ENCODE results near the gene BRPF3.
"Not testable (repeated sequence)": the region's sequence is repeated elsewhere in the genome, so short reads cannot be mapped to it uniquely, and the experiment has no call there.

Gene BRPF3

DNA sequence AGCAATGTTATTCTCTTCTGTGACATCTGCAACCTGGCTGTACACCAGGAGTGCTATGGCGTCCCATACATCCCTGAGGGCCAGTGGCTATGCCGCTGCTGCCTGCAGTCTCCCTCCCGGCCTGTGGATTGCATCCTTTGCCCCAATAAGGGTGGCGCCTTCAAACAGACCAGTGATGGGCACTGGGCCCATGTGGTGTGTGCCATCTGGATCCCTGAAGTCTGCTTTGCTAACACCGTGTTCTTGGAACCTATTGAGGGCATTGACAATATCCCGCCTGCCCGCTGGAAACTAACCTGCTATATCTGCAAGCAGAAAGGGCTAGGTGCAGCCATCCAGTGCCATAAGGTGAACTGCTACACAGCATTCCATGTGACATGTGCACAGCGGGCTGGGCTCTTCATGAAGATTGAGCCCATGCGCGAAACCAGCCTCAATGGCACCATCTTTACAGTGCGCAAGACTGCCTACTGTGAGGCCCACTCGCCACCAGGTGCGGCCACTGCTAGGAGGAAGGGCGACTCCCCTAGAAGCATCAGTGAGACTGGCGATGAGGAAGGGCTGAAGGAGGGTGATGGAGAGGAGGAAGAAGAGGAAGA lies 4.6 kb downstream of the BRPF3 start:
- no peak for DNase-seq

DNA sequence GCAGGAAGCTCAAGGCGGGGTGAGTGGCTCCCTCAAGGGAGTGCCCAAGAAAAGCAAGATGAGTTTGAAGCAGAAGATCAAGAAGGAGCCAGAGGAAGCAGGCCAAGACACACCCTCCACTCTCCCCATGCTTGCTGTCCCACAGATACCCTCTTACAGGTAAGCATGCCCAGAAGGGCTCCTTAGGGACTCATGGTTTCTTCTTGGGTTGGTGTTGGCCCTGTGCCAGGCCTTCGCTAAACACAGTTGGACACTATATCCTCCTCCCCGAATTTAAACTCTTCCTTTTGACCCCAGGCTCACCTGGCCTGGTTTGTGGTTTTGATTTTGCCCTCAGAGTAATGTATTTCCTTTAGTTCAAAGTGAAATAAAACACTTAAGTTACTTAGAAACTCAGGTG lies 5.1 kb downstream of the BRPF3 start:
- peak; percentile 25 for DNase-seq

DNA sequence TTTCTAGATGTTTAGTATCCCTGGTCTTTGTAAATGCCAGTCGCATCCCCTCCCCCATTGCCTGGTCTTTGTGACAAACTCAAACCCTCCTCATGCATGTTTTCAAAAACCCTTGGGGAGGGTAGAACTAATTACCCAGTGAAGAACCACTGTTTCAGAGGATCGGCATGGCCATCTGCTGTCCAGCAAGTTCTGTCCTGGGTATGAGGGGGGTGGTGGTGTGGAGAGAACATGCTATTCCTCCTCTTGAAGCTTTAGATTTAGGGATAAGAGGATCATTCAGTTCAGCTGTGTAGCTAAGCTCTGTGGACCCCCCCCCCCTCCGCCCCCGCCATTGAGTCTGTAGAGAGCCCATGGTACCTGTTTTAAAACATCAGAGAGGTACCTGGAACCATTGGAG lies 5.6 kb downstream of the BRPF3 start:
- no peak for DNase-seq

- DNase-seq: peak; percentile 73
Observed at GRCh38 chr6:36204068-36204753, 7.7 kb downstream of the BRPF3 start.

GRCh38 chr6:36207155-36207554 lies 10.6 kb downstream of the BRPF3 start:
- DNase-seq: no peak

DNA sequence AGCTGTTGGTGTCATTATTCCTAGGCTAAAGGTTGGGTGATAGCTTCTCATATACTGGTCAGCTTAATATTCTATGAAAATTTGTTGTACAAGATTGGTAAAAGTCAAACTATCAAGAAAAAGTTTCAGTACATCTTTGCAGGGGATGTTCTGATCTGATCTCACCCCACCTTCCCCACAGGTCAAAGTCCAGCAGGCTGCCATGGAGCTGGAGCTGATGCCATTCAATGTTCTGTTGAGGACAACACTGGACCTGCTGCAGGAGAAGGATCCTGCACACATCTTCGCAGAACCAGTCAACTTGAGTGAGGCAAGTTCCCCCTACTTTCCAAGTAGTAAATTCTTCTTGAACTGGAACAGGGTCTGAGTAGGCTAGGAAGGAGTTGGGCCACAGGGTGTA lies 13.1 kb downstream of the BRPF3 start:
- no peak for DNase-seq

DNA sequence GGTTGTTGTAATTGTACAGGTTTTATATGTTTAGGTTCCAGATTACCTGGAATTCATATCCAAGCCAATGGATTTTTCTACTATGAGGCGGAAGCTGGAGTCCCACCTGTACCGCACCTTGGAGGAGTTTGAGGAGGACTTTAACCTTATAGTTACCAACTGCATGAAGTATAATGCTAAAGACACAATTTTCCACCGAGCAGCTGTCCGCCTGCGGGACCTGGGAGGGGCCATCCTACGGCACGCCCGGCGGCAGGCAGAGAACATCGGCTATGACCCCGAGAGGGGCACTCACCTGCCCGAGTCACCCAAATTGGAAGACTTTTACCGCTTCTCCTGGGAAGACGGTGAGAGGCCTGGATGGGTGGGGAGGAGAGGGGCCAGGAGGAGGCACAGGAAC lies 13.6 kb downstream of the BRPF3 start:
- no peak for DNase-seq

DNA sequence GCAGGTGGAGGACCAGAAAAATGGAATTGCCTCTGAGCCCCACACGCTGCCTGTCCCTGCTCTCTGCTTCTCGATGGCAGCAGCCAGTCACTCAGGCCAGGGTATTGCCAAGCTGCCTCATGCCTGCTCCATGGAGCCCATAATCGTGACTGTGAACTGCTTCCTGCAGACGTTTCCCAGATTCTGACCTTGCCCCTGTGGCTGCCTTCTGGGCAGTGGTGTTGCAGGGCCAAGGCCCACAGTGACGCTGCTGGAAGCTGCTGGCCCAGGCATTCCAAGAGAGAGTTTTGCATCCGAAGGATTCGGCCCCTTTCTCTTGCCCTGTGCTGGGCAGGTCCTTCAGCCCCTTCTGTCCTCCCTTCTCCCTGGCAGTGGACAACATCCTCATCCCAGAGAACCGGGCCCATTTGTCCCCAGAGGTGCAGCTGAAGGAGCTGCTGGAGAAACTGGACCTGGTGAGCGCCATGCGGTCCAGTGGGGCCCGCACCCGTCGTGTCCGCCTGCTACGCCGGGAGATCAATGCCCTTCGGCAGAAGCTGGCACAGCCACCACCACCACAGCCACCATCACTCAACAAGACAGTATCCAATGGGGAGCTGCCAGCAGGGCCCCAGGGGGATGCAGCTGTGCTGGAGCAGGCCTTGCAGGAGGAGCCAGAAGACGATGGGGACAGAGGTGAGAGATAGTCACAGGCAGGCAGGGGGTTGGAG lies 14.5 kb downstream of the BRPF3 start:
- DNase-seq: no peak

DNA sequence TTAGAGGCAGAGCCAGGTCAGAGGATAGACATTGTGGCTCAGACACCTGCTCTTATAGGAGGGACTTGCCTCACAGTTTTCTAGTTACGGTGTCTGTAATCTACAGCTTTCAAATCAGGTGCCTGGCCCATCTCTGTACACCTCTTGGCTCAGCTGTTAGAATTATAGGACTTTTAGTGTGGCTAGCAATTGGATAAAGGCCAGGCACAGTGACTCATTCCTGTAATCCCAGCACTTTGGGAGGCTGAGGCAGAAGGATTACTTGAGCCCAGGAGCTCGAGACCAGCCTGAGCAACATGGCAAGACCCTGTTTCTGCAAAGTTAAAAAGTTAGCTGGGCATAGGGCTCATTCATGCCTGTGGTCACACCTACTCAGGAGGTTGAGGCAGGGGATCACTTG lies 20.0 kb downstream of the BRPF3 start:
- no peak for DNase-seq

GRCh38 chr6:36217188-36217587 lies 20.6 kb downstream of the BRPF3 start:
- DNase-seq: no peak

GRCh38 chr6:36217946-36218345 lies 21.4 kb downstream of the BRPF3 start:
- no peak for DNase-seq

DNA sequence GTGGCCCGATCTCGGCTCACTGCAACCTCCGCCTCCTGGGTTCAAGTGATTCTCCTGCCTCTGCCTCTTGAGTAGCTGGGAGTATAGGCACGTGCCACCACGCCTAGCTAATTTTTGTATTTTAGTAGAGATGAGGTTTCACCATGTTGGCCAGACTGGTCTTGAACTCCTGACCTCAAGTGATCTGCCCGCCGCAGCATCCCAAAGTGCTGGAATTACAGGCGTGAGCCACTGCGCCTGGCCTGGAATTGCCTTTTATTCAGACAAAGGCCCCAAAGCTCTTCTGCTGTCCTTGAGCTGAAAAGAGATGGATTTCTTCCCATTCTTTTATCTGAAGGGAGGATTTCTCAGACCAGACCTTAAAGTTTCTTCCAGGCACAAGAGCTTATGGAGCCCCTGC lies 22.0 kb downstream of the BRPF3 start:
- not testable (repeated sequence) for DNase-seq

- DNase-seq: no peak
Observed at GRCh38 chr6:36219081-36219480, 22.5 kb downstream of the BRPF3 start.

DNA sequence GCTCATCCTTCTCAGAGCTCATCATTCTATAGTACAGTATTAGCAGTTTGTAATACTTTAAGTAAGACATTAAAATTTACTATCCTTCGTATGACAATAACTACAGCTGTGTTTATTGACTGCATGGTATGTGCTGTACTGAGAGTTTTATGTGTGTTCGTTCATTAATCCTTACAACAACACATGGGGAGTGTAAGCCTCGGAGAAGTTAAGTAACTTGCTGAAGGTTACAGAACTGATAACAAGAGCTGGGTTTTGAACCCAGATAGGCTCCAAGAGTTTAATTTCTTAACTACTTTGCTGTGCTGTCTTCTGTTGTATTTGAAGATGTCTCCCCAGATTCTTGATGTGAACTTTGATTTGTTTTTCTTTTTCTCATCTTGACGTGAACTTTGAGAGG lies 23.7 kb downstream of the BRPF3 start:
- DNase-seq: no peak

DNA sequence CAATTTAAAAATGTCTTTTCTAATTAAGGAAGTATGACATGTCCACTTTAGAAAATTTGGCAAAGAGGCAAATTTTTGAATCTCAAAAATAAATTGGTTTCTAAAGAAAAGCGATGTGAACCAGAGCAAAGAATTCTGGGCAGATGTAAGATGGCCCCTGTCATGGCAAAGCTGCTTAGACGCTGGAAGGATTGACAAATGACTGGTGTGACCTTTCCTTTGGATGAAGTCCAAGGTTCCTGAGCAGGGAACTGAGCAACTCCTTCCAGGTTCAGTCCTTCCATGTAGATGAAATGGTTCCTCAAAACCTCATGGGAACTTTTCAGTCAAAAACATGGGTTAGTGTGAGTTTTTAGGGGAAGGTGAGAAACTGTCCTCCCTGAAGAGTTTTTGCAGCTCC lies 25.1 kb downstream of the BRPF3 start:
- no peak for DNase-seq

DNA sequence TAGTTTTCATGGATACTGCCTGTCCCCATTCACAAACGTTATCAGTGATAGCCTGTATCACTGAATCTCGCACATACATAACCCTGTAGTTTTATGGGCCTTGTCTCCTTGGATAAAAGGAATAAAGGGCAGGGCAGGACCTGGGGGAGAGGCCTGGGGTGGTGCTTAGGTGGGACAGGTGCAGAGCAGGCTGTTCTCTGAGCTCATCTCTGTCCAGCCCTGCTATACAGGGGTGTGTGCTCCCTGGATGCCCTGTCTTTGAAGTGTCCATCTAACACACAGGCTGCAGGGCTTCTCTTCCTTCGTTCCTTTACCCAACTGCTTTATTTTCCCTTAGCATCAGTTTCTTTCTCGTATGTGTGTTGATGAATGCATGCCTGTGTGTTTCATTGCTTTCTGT lies 26.4 kb downstream of the BRPF3 start:
- DNase-seq: no peak

DNA sequence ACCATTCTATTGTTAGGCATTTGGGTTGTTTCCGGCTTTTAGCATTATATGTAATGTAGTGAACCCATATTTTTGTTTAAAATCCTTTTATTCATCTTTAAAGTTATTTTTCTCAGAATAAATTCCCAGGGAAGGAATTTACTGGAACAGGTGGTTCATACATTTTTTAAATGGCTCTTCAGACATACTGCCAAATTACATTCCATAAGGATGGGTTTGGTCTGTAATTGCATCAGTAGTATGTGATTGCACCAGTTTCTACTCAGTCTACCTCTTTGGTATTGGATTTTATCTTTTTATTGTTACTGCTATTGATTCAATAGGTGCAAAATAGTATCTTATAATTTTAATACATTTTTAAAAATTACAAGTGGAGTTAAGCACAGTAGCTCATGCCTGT lies 27.2 kb downstream of the BRPF3 start:
- no peak for DNase-seq

DNA sequence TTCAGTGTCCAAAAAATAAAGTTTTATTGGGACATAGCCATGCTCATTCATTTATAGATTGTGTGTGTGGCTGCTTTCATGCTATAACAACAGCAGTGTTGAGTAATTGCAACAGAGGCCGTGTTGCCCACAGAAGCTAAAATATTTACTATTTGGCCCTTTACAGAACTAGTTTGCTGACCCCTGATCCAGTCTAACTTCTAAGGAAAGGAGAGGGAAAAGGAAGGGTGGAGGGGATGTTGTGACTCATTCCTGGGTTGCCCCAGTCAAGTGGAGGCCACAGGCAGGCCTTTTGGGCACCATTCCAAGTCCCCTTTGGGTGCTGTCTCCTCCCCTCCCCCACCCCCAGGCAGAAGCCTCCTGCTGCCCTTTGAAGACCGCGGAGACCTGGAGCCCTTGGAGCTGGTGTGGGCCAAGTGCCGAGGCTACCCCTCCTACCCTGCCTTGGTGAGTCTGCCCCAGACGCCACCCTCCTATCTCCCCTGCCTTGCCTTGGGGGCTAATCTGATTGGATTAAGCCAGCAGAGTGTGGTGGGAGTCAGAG lies 28.4 kb downstream of the BRPF3 start:
- DNase-seq: no peak

GRCh38 chr6:36226438-36227047 lies 30.0 kb downstream of the BRPF3 start:
- DNase-seq: no peak

DNA sequence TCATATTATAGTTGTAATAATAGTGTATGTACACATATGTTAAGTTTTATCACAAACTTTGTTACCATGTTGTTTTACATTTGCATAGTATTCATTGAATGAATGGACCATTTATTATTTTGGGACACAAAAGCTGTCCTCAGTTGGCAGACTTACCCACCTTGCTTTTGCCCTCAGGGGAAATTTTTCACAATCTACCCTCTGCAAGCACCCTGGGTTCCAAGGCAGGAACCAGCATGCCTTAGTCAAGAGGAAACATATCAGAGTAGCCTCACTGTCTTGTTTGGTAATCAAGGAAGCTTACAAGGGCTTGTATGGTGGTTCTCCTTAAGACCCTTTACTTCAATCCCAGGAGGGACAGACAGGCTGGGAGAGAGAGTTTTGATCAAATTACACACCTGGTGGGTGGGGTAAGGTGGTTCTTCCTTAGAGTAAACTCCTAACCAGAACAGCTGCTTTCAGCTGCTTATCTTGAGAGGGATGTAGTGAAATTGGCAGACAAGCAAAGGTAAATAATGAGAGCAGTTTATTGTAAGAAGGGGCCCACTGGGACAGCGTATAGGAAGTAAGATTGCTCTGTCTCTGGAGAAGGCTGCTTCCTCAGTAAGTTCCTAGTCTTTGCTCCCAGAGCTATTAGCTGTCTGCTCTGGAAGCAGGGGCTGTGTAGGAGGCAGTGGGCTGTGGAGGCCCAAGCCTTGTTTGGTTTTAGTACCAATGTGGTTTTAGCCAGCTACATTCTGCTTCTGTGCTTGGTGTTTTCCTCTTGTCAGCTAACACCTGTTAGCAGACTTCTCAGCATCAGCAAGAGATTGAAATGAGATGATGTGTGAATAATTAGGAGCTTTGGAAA lies 31.1 kb downstream of the BRPF3 start:
- DNase-seq: no peak

DNA sequence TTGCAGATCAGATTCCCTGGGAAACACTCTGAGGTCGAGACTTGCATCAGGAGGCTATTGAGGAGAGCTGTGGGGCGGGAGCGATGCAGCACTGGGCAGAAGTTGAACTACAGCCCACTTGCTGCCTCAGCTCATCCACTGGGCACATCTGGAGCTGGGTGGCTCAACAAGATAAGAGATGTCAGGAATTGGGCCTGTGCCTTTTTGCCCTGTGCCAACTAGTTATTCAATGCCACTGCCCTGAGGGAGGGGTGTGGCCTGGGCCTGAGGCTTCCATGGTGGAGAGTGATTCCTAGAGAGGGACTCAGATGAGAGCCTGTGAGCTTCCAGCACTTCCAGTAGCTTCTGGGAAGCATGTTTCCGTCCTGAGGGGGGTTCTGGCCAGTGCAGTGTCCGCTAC lies 32.7 kb downstream of the BRPF3 start:
- DNase-seq: no peak

DNA sequence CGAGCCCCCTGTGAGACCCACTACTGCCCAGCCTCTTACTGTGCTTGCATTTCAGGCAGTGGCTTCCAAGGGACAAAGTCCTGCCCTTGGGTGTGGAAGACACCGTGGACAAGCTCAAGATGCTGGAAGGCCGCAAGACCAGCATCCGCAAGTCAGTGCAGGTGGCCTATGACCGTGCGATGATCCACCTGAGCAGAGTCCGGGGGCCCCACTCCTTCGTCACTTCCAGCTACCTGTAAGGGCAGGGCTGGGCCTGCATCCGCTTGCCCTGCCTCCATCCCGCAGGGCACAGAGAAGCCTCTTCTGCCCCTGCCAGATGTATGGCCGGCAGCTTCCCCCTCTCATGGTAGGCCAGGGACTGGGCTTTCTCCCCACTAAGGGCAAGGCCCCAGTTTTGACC lies 33.8 kb downstream of the BRPF3 start:
- no peak for DNase-seq

DNA sequence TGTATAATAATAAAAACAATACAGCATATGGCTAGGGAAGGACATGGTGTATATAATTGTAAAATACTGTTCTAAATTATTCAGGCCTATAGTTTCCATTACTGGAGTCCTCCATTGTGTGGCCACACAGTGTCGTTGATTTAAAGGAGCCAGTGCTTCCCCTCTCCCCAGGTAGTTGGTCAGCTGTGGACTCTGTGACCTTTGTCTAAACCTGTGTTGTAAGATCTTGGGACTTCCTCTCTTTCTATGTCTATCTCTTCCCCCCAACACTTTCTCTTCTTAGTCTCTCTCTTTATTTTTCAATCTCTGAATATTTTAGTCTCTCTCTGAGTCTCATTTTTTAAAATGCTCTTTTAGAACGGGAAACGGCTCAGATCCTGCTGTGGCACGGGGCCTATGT lies 35.6 kb downstream of the BRPF3 start:
- DNase-seq: no peak
